ENCODE data around the gene GPAT3.

DNA sequence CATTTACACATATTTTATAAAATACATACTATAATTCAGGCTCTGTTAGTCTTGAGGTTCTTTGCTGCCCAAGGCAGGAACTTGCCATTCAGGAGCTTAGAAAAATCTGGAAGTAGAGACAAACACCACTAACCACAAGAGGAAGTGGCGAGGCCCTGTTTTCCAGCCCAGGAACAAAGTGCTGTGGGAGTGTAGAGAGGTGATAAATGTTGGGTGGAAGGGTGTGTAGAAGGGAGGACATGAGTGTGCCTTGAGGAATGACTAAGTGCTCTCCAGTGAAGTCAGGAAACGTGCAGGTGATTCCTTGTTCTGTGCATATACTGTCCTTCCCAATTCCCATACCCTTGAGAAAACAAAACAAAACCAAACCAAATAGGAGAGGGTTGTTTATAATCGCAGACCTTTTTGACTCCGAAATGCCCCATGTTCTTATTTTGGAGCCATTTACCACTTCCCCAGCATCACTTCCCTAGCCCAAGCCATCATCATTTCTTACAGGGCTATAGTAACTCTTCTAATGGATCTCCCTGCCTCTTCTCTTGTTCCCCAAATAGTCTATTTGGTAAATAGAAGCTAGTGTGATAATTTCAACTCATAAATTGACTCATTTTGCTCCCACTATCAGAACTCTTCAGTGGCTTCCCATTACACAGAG, 83.2 kb downstream of the GPAT3 start:
- TF ChIP-seq GATA2 (IDR thresholded peaks at IDR 0.05; ENCODE audit: low read depth, low read length) (no peak), GATA3 (IDR thresholded peaks at IDR 0.05; ENCODE audit: low read depth, low read length) (no peak)

Measured in SH-SY5Y (cell line).